NB4 (cell line): ENCODE results near the gene XDH.

Experiments
- DNase-seq: peaks from one replicate; pipeline ENCODE4 v3.0.0; 2010; ENCODE audit warnings: low read depth
- H3K4me3 ChIP-seq: one replicate; pipeline ENCODE4 v1.5.1; 2011; ENCODE audit warnings: mild to moderate bottlenecking, low read depth, low read length, moderate library complexity
- MAX ChIP-seq: IDR thresholded peaks from 2 replicates; pipeline ENCODE4 v1.6.1; 2011; ENCODE audit warnings: low read depth, low read length
- MYC ChIP-seq: IDR thresholded peaks from 2 replicates; pipeline ENCODE4 v1.6.1; 2011; ENCODE audit warnings: low read depth, low read length
- POLR2A ChIP-seq: IDR thresholded peaks from 2 replicates; pipeline ENCODE4 v1.6.1; 2011; ENCODE audit warnings: mild to moderate bottlenecking; ENCODE audit not compliant: insufficient read length; ENCODE audit errors: extremely low read depth
- TF ChIP-seq, protein P1 (sequence below): IDR thresholded peaks from one replicate; pipeline ENCODE4 v1.5.1; 2012; ENCODE audit warnings: low read depth, low read length

The XDH gene

GRCh38 chr2:31378389-31378788 lies 36.2 kb downstream of the XDH start:
- no peak overlapping the region for H3K4me3 ChIP-seq
- no peak for DNase-seq
- TF ChIP-seq, protein P1, sequence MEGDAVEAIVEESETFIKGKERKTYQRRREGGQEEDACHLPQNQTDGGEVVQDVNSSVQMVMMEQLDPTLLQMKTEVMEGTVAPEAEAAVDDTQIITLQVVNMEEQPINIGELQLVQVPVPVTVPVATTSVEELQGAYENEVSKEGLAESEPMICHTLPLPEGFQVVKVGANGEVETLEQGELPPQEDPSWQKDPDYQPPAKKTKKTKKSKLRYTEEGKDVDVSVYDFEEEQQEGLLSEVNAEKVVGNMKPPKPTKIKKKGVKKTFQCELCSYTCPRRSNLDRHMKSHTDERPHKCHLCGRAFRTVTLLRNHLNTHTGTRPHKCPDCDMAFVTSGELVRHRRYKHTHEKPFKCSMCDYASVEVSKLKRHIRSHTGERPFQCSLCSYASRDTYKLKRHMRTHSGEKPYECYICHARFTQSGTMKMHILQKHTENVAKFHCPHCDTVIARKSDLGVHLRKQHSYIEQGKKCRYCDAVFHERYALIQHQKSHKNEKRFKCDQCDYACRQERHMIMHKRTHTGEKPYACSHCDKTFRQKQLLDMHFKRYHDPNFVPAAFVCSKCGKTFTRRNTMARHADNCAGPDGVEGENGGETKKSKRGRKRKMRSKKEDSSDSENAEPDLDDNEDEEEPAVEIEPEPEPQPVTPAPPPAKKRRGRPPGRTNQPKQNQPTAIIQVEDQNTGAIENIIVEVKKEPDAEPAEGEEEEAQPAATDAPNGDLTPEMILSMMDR, result no peak
- TF ChIP-seq MYC (no peak), POLR2A (no peak)

DNA sequence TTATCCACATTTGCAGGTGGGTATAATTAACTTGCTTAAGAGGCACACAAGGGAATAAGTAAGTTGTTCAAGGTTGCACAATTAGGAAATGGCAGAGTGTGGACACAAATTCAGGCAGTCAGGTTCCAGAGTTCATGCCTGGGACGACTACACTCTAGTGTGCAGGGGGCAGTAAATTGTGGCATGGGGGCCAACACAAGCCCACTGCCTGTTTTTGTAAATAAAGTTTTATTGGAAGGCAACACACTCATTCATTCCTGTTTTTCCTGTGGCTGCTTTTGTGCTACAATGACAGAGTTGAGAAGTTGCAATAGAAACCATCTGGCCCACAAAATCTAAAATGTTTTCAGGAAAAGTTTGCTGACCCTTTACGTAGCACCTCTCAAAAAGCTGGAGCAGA lies 41.4 kb downstream of the XDH start:
- H3K4me3 ChIP-seq, result no peak overlapping the region
- no peak for DNase-seq
- TF ChIP-seq POLR2A (no peak), MAX (no peak)
- TF ChIP-seq, protein P1, result no peak

GRCh38 chr2:31372097-31372496 lies 42.4 kb downstream of the XDH start:
- no peak overlapping the region for H3K4me3 ChIP-seq
- TF ChIP-seq POLR2A (no peak), MYC (no peak), MAX (no peak)
- TF ChIP-seq, protein P1, result no peak
- DNase-seq, result no peak

GRCh38 chr2:31371691-31372090 lies 42.9 kb downstream of the XDH start:
- H3K4me3 ChIP-seq, result no peak overlapping the region
- DNase-seq, result no peak
- TF ChIP-seq POLR2A (no peak), MYC (no peak), MAX (no peak)
- TF ChIP-seq, protein P1, result no peak

GRCh38 chr2:31366733-31367132 lies 47.8 kb downstream of the XDH start:
- H3K4me3 ChIP-seq, result no peak overlapping the region
- TF ChIP-seq MYC (no peak), POLR2A (no peak), MAX (no peak)
- TF ChIP-seq, protein P1, result no peak
- DNase-seq, result no peak

GRCh38 chr2:31365834-31366505 lies 48.6 kb downstream of the XDH start:
- no peak for DNase-seq
- TF ChIP-seq MYC (no peak), MAX (no peak)
- H3K4me3 ChIP-seq, result no peak overlapping the region
